H9 (cell line): Measurements from ENCODE around the gene PLD1. TPM values are rescaled to one million over a fixed set of nuclear protein-coding genes. Genes with fewer than 3 reads are reported as not detected.

Experiments
- DNase-seq: peaks from one replicate; pipeline ENCODE4 v3.0.0-alpha.2; 2017
- H2AFZ ChIP-seq: one replicate; pipeline ENCODE4 v1.6.1; 2013; ENCODE audit warnings: mild to moderate bottlenecking, low read length, control low read depth, moderate library complexity
- H2AK5ac ChIP-seq: 2 replicates; pipeline ENCODE4 v1.6.1; 2013; ENCODE audit warnings: low read length, control low read depth, mixed read lengths; ENCODE audit not compliant: insufficient read length
- H2BK120ac ChIP-seq: one replicate; pipeline ENCODE4 v1.6.1; 2013; ENCODE audit warnings: low read depth, mild to moderate bottlenecking, low read length, control low read depth, inconsistent platforms; ENCODE audit not compliant: poor library complexity, severe bottlenecking
- H2BK12ac ChIP-seq: 2 replicates; pipeline ENCODE4 v1.6.1; 2013; ENCODE audit warnings: low read length, control low read depth, mixed read lengths, low read depth; ENCODE audit not compliant: insufficient read length
- H2BK15ac ChIP-seq: 2 replicates; pipeline ENCODE4 v1.6.1; 2013; ENCODE audit warnings: low read depth, low read length, control low read depth
- H2BK20ac ChIP-seq: one replicate; pipeline ENCODE4 v1.6.1; 2013; ENCODE audit warnings: low read depth, mild to moderate bottlenecking, low read length, control low read depth, inconsistent platforms; ENCODE audit not compliant: poor library complexity, severe bottlenecking
- H2BK5ac ChIP-seq: 2 replicates; pipeline ENCODE4 v1.6.1; 2013; ENCODE audit warnings: low read length, control low read depth, mixed read lengths; ENCODE audit not compliant: insufficient read length
- H3K14ac ChIP-seq: 2 replicates; pipeline ENCODE4 v1.6.1; 2013; ENCODE audit warnings: low read length, control low read depth; ENCODE audit not compliant: insufficient read depth
- H3K18ac ChIP-seq: 2 replicates; pipeline ENCODE4 v1.6.1; 2013; ENCODE audit warnings: low read depth, mild to moderate bottlenecking, mixed read lengths, low read length, control low read depth; ENCODE audit not compliant: insufficient read length
- H3K23ac ChIP-seq: 2 replicates; pipeline ENCODE4 v1.6.1; 2013; ENCODE audit warnings: low read length, control low read depth, mixed read lengths, low read depth; ENCODE audit not compliant: insufficient read length
- H3K23me2 ChIP-seq: 2 replicates; pipeline ENCODE4 v1.6.1; 2013; ENCODE audit warnings: low read depth, mild to moderate bottlenecking, mixed read lengths, low read length, control low read depth; ENCODE audit not compliant: insufficient read length, poor library complexity, severe bottlenecking
- H3K27ac ChIP-seq: 2 replicates; pipeline ENCODE4 v1.5.1; 2013; ENCODE audit warnings: low read length, control low read depth, mixed read lengths, low read depth; ENCODE audit not compliant: insufficient read length
- H3K27me3 ChIP-seq: 2 replicates; pipeline ENCODE4 v1.6.1; 2013; ENCODE audit warnings: low read length, control low read depth, inconsistent platforms; ENCODE audit not compliant: insufficient read depth
- H3K4ac ChIP-seq: 2 replicates; pipeline ENCODE4 v1.6.1; 2013; ENCODE audit warnings: low read depth, mild to moderate bottlenecking, control low read depth, inconsistent platforms, low read length, moderate library complexity
- H3K4me1 ChIP-seq: 2 replicates; pipeline ENCODE4 v1.6.1; 2013; ENCODE audit warnings: low read length, control low read depth, inconsistent platforms; ENCODE audit not compliant: insufficient read depth
- H3K4me2 ChIP-seq: 2 replicates; pipeline ENCODE4 v1.6.1; 2013; ENCODE audit warnings: low read length, control low read depth, mixed read lengths; ENCODE audit not compliant: insufficient read length, insufficient read depth
- H3K56ac ChIP-seq: 2 replicates; pipeline ENCODE4 v1.6.1; 2013; ENCODE audit warnings: low read depth, mild to moderate bottlenecking, mixed read lengths, low read length, control low read depth; ENCODE audit not compliant: insufficient read length
- H3K79me1 ChIP-seq: 2 replicates; pipeline ENCODE4 v1.6.1; 2013; ENCODE audit warnings: low read depth, mild to moderate bottlenecking, moderate library complexity, low read length, control low read depth, inconsistent platforms; ENCODE audit not compliant: insufficient read depth, poor library complexity, severe bottlenecking
- H3K79me2 ChIP-seq: 2 replicates; pipeline ENCODE4 v1.6.1; 2013; ENCODE audit warnings: low read length, control low read depth, inconsistent platforms; ENCODE audit not compliant: insufficient read depth
- H3K9ac ChIP-seq: 2 replicates; pipeline ENCODE4 v1.6.1; 2013; ENCODE audit warnings: low read length, control low read depth, mixed read lengths; ENCODE audit not compliant: insufficient read length; ENCODE audit errors: extremely low read depth
- H3K9me3 ChIP-seq: one replicate; pipeline ENCODE4 v1.6.1; 2013; ENCODE audit warnings: low read depth, low read length, inconsistent platforms; ENCODE audit not compliant: control insufficient read depth
- H3T11ph ChIP-seq: one replicate; pipeline ENCODE4 v1.6.1; 2013; ENCODE audit warnings: mild to moderate bottlenecking, low read length, control low read depth, inconsistent platforms
- H4K20me1 ChIP-seq: one replicate; pipeline ENCODE4 v1.6.1; 2013; ENCODE audit not compliant: control insufficient read depth, insufficient read length, insufficient read depth
- H4K5ac ChIP-seq: 2 replicates; pipeline ENCODE4 v1.6.1; 2013; ENCODE audit warnings: low read depth, mild to moderate bottlenecking, mixed read lengths, low read length, control low read depth; ENCODE audit not compliant: insufficient read length
- H4K8ac ChIP-seq: replicated peaks from 2 replicates; pipeline ENCODE4 v1.6.1; 2013; ENCODE audit warnings: low read length, control low read depth, mixed read lengths, low read depth; ENCODE audit not compliant: insufficient read length
- H4K91ac ChIP-seq: 2 replicates; pipeline ENCODE4 v1.6.1; 2013; ENCODE audit warnings: low read depth, mild to moderate bottlenecking, moderate library complexity, mixed read lengths, low read length, control low read depth; ENCODE audit not compliant: insufficient read length
- H3K27ac Mint-ChIP-seq, 3 experiments: 2 replicates in 2 of 3; 3 replicates in 1 of 3; pipeline ENCODE4 v1.8.0; 2020 to 2021; ENCODE audit warnings: mixed read lengths in 3 of 3, mild to moderate bottlenecking in 1 of 3, moderate library complexity in 1 of 3
- H3K27me3 Mint-ChIP-seq: 2 replicates; pipeline ENCODE4 v1.8.0; 2021; ENCODE audit warnings: low read depth, mild to moderate bottlenecking, moderate library complexity, mixed read lengths
- H3K36me3 Mint-ChIP-seq, 3 experiments: 2 replicates in 2 of 3; 3 replicates in 1 of 3; pipeline ENCODE4 v1.8.0; 2020 to 2021; ENCODE audit warnings: low read depth in 3 of 3, mixed read lengths in 3 of 3; ENCODE audit not compliant: insufficient read depth in 1 of 3
- H3K4me1 Mint-ChIP-seq, 2 experiments: 2 replicates each; pipeline ENCODE4 v1.8.0; 2020; ENCODE audit warnings: mixed read lengths in 2 of 2
- H3K4me3 Mint-ChIP-seq, 2 experiments: 2 replicates in 1 of 2; 3 replicates in 1 of 2; pipeline ENCODE4 v1.8.0; 2020 to 2021; ENCODE audit warnings: mild to moderate bottlenecking in 2 of 2, mixed read lengths in 2 of 2, moderate library complexity in 1 of 2
- H3K9me3 Mint-ChIP-seq, 2 experiments: 2 replicates in 1 of 2; 3 replicates in 1 of 2; pipeline ENCODE4 v1.8.0; 2020; ENCODE audit warnings: mild to moderate bottlenecking in 2 of 2, mixed read lengths in 2 of 2, moderate library complexity in 1 of 2
- WGBS: extraction: QIAGEN DNeasy Blood & Tissue Kit; methylation state at CpG from one replicate; pipeline ENCODE4 v1.1.7; 2013; ENCODE audit warnings: missing lambda C conversion rate, low lambda C conversion rate, mixed read lengths; ENCODE audit not compliant: insufficient read length; ENCODE audit errors: extremely low coverage; 5-methylcytosine and 5-hydroxymethylcytosine counted together
- total RNA-seq: library from RNA; stranded (reverse); gene quantifications from 2 replicates; pipeline ENCODE4 v1.2.1, GENCODE V29; 2021
- TF ChIP-seq, protein P1 (sequence below): fragments of 200-600 bp; sonication (generic); conservative IDR thresholded peaks from 3 replicates; pipeline ENCODE4 v1.8.0; 2021; ENCODE audit warnings: antibody characterized with exemption, mild to moderate bottlenecking

Gene PLD1
- total RNA-seq, 1 experiment from 2014 or later = 1.8 TPM

DNA sequence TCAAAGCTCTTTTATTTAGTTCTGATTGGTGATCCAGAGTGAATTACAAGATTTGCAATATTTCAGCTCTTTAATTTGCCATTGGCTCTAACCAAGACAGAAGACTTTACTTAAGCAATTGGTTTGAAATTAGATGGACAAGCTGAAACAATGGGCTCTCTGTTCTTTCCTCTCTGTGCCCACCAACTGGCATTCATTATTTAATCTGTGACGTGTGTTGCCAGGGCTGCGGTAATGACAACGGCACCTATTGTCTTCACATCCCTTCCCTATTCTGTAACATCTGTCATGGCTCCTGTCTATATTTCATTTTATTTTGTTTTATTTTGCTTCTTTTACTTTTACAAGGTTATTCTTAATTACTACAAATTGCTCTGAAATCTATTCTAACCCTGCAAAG lies 33.9 kb downstream of the PLD1 start:
- H3K79me2 ChIP-seq = no peaks in the 10 kb centered on the region
- Mint-ChIP-seq H3K4me3 (no peak overlapping the region), H3K27ac (no peak overlapping the region), H3K27me3 (no peaks in the 10 kb centered on the region), H3K36me3 (no peaks in the 10 kb centered on the region), H3K4me1 (peaks cover 10 to 11% of the 10 kb centered on the region in 2 experiments), H3K9me3 (no peaks in the 10 kb centered on the region)
- no peak overlapping the region for H3K56ac ChIP-seq
- H3K18ac ChIP-seq = no peak overlapping the region
- no CpG with 5 or more reads among the region's 3 CpGs for WGBS
- H3K4me2 ChIP-seq = no peak overlapping the region
- no peak overlapping the region for H2AFZ ChIP-seq
- H2BK15ac ChIP-seq = no peak overlapping the region
- H3K27me3 ChIP-seq = no peaks in the 10 kb centered on the region
- no peaks in the 10 kb centered on the region for H3K4me1 ChIP-seq
- H3K23ac ChIP-seq = no peak overlapping the region
- no peak overlapping the region for H3K27ac ChIP-seq
- DNase-seq = no peak
- no peak overlapping the region for H2BK12ac ChIP-seq
- TF ChIP-seq, protein P1, sequence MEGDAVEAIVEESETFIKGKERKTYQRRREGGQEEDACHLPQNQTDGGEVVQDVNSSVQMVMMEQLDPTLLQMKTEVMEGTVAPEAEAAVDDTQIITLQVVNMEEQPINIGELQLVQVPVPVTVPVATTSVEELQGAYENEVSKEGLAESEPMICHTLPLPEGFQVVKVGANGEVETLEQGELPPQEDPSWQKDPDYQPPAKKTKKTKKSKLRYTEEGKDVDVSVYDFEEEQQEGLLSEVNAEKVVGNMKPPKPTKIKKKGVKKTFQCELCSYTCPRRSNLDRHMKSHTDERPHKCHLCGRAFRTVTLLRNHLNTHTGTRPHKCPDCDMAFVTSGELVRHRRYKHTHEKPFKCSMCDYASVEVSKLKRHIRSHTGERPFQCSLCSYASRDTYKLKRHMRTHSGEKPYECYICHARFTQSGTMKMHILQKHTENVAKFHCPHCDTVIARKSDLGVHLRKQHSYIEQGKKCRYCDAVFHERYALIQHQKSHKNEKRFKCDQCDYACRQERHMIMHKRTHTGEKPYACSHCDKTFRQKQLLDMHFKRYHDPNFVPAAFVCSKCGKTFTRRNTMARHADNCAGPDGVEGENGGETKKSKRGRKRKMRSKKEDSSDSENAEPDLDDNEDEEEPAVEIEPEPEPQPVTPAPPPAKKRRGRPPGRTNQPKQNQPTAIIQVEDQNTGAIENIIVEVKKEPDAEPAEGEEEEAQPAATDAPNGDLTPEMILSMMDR = no peak
- no peak overlapping the region for H3K9ac ChIP-seq
- no peak overlapping the region for H2AK5ac ChIP-seq
- H3T11ph ChIP-seq = no peak overlapping the region
- H2BK20ac ChIP-seq = no peak overlapping the region
- no peaks in the 10 kb centered on the region for H3K23me2 ChIP-seq
- no peak overlapping the region for H4K8ac ChIP-seq
- no peak overlapping the region for H4K91ac ChIP-seq
- H3K79me1 ChIP-seq = no peaks in the 10 kb centered on the region
- H4K5ac ChIP-seq = no peak overlapping the region
- no peak overlapping the region for H2BK5ac ChIP-seq
- H3K4ac ChIP-seq = no peak overlapping the region
- no peaks in the 10 kb centered on the region for H3K9me3 ChIP-seq
- no peak overlapping the region for H3K14ac ChIP-seq
- no peak overlapping the region for H2BK120ac ChIP-seq
- H4K20me1 ChIP-seq = no peaks in the 10 kb centered on the region
